GM12891 (cell line): ENCODE results near the gene USP9Y.

Experiments used
- POLR2A ChIP-seq: IDR thresholded peaks from 2 replicates; pipeline ENCODE4 v1.6.1; 2011; ENCODE audit warnings: low read depth, low read length, control low read depth
- POLR2AphosphoS5 ChIP-seq: IDR thresholded peaks from 2 replicates; pipeline ENCODE4 v1.6.1; 2011; ENCODE audit warnings: low read depth, low read length, control low read depth
- SPI1 ChIP-seq: IDR thresholded peaks from 2 replicates; pipeline ENCODE4 v1.6.1; 2011; ENCODE audit warnings: low read depth, low read length, control low read depth

DNA sequence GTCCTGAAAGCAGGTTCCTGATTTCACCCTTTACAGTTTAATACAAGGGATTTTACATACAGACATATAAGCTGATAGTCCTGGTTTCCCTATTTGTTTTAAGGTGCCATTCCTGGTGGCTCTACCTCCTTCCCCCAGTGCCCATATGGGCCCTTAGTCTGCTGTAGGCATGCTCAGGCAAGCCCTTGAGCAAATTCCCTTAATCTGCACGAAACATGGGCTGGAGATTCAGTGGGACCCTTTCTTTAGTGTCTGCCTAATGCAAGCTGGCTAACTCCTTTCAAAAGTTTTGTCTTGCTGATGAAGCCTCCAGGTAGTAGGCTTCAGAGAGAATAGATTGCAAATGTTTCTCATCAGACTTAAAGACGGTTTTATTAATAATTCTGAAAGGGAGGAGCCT, 22.9 kb upstream of the USP9Y start:
- no peak for TF ChIP-seq POLR2A
- TF ChIP-seq SPI1 = no peak
- TF ChIP-seq POLR2AphosphoS5 = no peak
